Gastrocnemius medialis (tissue), 4 donors: ENCODE results near the gene NTN3.

Experiments used
- POLR2A ChIP-seq, 2 donors: fragments of 450-650 bp; IDR thresholded peaks; one replicate each; pipeline ENCODE4 v1.6.1; 2017; ENCODE audit warnings: antibody characterized with exemption in 2 of 2, mild to moderate bottlenecking in 2 of 2, moderate library complexity in 2 of 2
- TF ChIP-seq, protein P1 (sequence below), 5 experiments: fragments of 450-650 bp in 3 of 5; fragments of 200-600 bp in 2 of 5; sonication (generic) in 2 of 5; IDR thresholded peaks in 4 of 5; conservative IDR thresholded peaks in 1 of 5; 1 replicate in 4 of 5; 2 replicates in 1 of 5; pipeline ENCODE4 v1.5.1; 2016 to 2019; ENCODE audit warnings: antibody characterized with exemption in 5 of 5, mild to moderate bottlenecking in 3 of 5, moderate library complexity in 3 of 5

- TF ChIP-seq, protein P1, sequence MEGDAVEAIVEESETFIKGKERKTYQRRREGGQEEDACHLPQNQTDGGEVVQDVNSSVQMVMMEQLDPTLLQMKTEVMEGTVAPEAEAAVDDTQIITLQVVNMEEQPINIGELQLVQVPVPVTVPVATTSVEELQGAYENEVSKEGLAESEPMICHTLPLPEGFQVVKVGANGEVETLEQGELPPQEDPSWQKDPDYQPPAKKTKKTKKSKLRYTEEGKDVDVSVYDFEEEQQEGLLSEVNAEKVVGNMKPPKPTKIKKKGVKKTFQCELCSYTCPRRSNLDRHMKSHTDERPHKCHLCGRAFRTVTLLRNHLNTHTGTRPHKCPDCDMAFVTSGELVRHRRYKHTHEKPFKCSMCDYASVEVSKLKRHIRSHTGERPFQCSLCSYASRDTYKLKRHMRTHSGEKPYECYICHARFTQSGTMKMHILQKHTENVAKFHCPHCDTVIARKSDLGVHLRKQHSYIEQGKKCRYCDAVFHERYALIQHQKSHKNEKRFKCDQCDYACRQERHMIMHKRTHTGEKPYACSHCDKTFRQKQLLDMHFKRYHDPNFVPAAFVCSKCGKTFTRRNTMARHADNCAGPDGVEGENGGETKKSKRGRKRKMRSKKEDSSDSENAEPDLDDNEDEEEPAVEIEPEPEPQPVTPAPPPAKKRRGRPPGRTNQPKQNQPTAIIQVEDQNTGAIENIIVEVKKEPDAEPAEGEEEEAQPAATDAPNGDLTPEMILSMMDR (IDR thresholded peaks at IDR 0.05 in 4 of 5, conservative IDR thresholded peaks at IDR 0.05 in 1 of 5), result peak in 4 of 5 experiments; percentile 19 to 67 (median 34)
- peak in 1 of 2 donors; percentile 11 for TF ChIP-seq POLR2A (IDR thresholded peaks at IDR 0.05)
These were observed 3.1 kb downstream of the NTN3 start for GRCh38 chr16:2473999-2474876.
